ENCODE results near the gene AGO1. TPM values are rescaled to one million over a fixed set of nuclear protein-coding genes. Genes with fewer than 3 reads are reported as not detected.

Gene AGO1
- total and polyA plus RNA-seq, 8 donors = 20.8 to 29.7 (median 22.3) TPM

DNA sequence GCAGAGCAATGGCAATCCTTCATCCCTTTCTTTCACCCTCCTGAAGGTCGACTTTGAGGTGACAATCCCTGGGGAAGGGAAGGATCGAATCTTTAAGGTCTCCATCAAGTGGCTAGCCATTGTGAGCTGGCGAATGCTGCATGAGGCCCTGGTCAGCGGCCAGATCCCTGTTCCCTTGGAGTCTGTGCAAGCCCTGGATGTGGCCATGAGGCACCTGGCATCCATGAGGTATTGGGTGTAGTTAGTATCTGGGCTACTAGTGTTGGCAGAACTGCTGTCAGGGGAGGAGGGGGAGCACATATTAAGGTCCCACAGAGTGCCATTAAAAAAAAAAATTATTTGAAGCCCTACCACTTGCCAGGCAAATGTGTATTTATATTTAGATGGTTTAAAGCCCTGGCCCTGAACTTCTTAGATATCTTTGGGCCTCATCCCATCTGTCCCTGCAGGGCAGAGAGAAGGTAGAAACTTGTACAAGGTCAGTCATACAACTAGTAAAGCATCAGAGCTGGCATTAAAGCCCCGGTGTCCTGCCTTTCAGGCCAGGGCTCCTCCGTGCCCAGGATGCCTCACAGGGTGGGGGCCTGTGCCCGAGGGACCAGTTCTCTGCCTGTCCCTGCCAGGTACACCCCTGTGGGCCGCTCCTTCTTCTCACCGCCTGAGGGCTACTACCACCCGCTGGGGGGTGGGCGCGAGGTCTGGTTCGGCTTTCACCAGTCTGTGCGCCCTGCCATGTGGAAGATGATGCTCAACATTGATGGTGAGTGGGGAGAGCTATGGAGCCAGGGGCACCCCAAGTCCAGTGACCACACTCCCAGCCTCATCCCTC is 10.3 kb downstream of the AGO1 start:
- H3K4me1 ChIP-seq = peaks cover 0 to 14% of the 10 kb centered on the region in 2 donors
- ATAC-seq (no peak), DNase-seq (no peak)
- no peak overlapping the region for H3K4me3 ChIP-seq
- H3K27me3 ChIP-seq = no peaks in the 10 kb centered on the region
- H3K9me3 ChIP-seq = no peaks in the 10 kb centered on the region
- H3K36me3 ChIP-seq = peaks cover 0 to 87% of the 10 kb centered on the region in 2 donors
- TF ChIP-seq, protein P1, sequence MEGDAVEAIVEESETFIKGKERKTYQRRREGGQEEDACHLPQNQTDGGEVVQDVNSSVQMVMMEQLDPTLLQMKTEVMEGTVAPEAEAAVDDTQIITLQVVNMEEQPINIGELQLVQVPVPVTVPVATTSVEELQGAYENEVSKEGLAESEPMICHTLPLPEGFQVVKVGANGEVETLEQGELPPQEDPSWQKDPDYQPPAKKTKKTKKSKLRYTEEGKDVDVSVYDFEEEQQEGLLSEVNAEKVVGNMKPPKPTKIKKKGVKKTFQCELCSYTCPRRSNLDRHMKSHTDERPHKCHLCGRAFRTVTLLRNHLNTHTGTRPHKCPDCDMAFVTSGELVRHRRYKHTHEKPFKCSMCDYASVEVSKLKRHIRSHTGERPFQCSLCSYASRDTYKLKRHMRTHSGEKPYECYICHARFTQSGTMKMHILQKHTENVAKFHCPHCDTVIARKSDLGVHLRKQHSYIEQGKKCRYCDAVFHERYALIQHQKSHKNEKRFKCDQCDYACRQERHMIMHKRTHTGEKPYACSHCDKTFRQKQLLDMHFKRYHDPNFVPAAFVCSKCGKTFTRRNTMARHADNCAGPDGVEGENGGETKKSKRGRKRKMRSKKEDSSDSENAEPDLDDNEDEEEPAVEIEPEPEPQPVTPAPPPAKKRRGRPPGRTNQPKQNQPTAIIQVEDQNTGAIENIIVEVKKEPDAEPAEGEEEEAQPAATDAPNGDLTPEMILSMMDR (IDR thresholded peaks at IDR 0.05) = no peak
- intact Hi-C loops (cut with DNase I) = no loop called here
- peak overlapping the region in 1 of 2 donors; percentile 76 for H3K27ac ChIP-seq

DNA sequence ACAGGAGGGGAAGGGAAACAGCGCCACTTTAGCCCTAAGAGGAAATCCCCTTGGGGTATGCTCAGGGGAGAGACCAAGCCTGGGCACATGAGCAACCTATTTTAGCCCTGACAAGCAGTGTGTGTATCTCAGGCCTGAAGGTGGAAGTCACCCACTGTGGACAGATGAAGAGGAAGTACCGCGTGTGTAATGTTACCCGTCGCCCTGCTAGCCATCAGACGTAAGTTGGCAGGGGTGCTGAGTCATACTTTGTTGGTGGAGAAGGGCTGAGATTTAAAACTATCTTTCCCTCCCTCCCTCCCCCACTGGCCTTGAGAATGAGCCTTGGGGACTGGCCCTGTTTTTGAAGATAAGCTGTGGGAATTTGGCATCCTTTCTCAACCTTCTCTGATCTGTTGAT is 11.2 kb downstream of the AGO1 start:
- peaks cover 0 to 87% of the 10 kb centered on the region in 2 donors for H3K36me3 ChIP-seq
- intact Hi-C loops (cut with DNase I) = no loop called here
- ATAC-seq = peak; percentile 84

DNA sequence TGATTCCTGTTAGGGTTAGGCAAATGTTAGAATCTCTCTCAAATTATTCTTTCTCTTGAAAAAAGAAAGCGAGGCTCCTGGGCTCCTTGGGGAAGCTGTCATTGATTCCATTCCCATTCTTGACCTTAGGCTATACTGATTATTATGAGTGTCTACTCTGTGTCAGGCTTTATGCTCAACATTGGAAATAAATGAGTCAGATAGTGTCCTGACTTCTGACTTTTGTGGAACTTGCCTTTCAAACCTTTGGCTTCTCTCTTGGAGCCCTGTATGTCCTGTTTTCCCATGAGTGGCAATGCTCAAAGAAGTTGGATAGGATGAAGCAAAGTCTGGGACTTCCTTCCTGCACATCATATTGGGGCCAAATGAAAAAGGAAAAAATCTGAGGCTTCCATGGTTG is 11.6 kb downstream of the AGO1 start:
- no peak for ATAC-seq
- no peaks in the 10 kb centered on the region for H3K9me3 ChIP-seq
- H3K4me1 ChIP-seq = peaks cover 0 to 12% of the 10 kb centered on the region in 2 donors
- H3K36me3 ChIP-seq = peaks cover 0 to 85% of the 10 kb centered on the region in 2 donors
- no peak for DNase-seq
- intact Hi-C loops (cut with DNase I) = no loop called here
- TF ChIP-seq, protein P1 (IDR thresholded peaks at IDR 0.05) = no peak
- H3K4me3 ChIP-seq = no peak overlapping the region
- H3K27me3 ChIP-seq = no peaks in the 10 kb centered on the region
- H3K27ac ChIP-seq = peak overlapping the region in 1 of 2 donors; percentile 76

More for the DNA sequence above, 11.2 kb downstream of the AGO1 start:
- Histone ChIP-seq H3K4me3 (no peak overlapping the region), H3K27me3 (no peaks in the 10 kb centered on the region), H3K9me3 (no peaks in the 10 kb centered on the region), H3K27ac (peak overlapping the region in 1 of 2 donors; percentile 76), H3K4me1 (peaks cover 0 to 12% of the 10 kb centered on the region in 2 donors)
- DNase-seq = peak in 1 of 4 donors; percentile 75
- TF ChIP-seq, protein P1 (IDR thresholded peaks at IDR 0.05) = no peak

DNA sequence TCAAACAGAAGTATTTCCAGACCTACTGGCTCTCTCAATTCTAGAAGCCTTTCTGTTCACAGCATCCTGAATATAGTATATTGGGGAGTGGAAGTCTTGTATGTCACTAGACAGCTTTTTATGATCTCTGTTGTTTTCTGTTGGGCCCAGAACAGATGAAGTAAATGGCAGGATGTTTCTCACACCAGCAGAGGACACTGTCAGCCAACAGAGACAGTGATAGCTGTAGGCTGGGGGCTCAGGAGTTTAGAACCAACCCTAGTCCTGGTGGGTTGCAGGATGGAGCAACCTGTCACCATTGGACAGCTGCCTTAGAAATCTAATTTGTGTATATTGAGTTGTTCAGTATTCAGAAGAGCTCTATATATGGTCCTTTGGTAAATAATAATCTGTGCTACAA is 16.9 kb downstream of the AGO1 start:
- ATAC-seq = no peak
- H3K36me3 ChIP-seq = peaks cover 0 to 94% of the 10 kb centered on the region in 2 donors

DNA sequence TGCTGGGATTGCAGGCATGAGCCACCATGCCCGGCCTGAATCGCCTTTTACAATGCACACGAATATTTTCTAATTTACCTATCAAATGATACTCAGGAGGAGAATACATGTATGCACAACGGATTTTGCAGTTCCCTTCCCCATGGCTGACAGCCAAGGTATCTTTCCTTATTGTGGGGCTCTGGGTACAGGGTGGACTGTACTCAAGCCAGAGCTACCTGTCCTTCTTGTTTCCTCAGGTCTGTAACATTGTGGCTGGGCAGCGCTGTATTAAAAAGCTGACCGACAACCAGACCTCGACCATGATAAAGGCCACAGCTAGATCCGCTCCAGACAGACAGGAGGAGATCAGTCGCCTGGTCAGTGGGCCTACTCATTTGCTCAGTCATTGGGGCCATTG is 18.2 kb downstream of the AGO1 start:
- no peak overlapping the region for H3K4me3 ChIP-seq
- intact Hi-C loops (cut with DNase I) = no loop called here
- H3K27me3 ChIP-seq = no peaks in the 10 kb centered on the region
- no peak for ATAC-seq
- no peaks in the 10 kb centered on the region for H3K4me1 ChIP-seq
- H3K9me3 ChIP-seq = no peaks in the 10 kb centered on the region
- no peak overlapping the region for H3K27ac ChIP-seq
- DNase-seq = no peak
- TF ChIP-seq, protein P1 (IDR thresholded peaks at IDR 0.05) = no peak
- peaks cover 0 to 94% of the 10 kb centered on the region in 2 donors for H3K36me3 ChIP-seq

More for the DNA sequence above, 16.9 kb downstream of the AGO1 start:
- H3K4me3 ChIP-seq = no peak overlapping the region
- TF ChIP-seq, protein P1 (IDR thresholded peaks at IDR 0.05) = no peak
- no peak for DNase-seq
- H3K27me3 ChIP-seq = no peaks in the 10 kb centered on the region
- no peak overlapping the region for H3K27ac ChIP-seq
- H3K9me3 ChIP-seq = no peaks in the 10 kb centered on the region
- no peaks in the 10 kb centered on the region for H3K4me1 ChIP-seq
- intact Hi-C loops (cut with DNase I) = no loop called here

Measured in left lung (tissue), 10 donors.